NCI-H226 (cell line): Measurements from ENCODE around the gene ANKRD11.
"Not testable (repeated sequence)": the region's sequence is repeated elsewhere in the genome, so short reads cannot be mapped to it uniquely, and the experiment has no call there.

ENCODE experiments used
- DNase-seq: peaks from one replicate; pipeline ENCODE4 v3.0.0-alpha.2; 2015

The ANKRD11 gene

DNA sequence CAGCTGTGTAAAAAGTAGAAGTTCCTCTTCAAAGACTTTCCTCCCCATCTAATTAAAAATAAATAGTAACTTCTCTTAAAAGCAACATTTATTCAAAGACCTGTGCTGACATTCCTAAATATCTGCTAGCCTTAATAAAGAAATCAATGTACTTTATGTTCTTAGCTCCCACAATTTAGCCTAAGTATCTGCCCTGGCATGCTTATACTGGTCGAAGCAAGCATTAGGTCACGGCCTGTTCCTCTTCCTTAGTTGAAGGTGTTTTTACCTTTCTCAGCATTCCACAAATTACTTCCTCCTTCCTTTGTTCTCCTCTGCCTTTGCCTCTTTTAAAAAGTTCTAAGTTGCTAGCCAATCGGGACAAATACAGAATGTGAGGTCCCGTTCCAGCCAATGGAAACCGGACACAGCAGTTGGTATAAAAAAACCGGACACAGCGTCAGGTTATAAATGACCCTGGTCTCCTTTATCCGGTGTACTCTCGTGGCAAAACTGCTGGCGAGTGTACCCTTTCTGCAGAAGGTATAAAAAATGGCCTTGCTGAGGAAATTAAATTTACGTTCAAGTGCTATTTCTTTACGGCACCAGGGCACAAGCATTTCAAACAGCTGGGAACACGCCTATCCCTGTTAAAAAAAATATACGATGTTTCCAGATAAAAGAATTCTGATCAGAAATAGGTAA, 127.7 kb downstream of the ANKRD11 start:
- DNase-seq = not testable (repeated sequence)

GRCh38 chr16:89361751-89362539, 128.4 kb downstream of the ANKRD11 start:
- no peak for DNase-seq

DNA sequence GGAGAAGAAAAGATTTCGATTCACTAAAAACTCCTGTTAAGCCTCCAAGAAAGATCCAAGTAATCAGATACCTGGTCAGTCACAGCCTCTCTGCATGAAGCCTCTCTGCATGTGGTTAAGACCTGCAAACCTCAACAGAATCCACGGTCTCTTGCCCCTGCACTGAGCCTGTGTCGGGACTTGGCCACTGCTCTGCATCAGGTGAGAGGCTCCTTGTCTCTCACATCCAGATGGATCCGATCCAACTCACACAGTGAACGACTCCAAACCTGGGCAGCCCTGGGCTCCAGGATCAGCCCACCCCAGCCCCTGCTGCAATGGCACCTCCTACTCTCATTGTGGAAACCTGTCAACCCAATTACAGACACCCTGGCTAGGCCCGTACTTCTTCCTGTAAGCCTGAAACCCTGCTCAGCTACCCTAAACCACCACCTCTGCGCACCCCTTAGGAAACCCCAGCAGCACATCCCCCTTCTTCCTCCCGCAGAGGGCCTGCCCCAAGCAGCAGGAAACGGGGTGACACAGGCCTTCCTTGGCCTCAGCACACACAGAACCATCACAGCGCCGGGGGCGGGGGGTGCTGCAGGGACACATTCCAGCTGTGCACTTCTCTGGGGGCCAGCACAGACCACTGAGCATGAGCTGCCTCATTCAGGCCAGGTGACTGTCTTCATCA, 129.5 kb downstream of the ANKRD11 start:
- DNase-seq = no peak

- DNase-seq = no peak
These were observed 130.9 kb downstream of the ANKRD11 start for GRCh38 chr16:89359264-89360147.

GRCh38 chr16:89358030-89359005, 132.0 kb downstream of the ANKRD11 start:
- no peak for DNase-seq

GRCh38 chr16:89357055-89357816, 133.1 kb downstream of the ANKRD11 start:
- no peak for DNase-seq

DNA sequence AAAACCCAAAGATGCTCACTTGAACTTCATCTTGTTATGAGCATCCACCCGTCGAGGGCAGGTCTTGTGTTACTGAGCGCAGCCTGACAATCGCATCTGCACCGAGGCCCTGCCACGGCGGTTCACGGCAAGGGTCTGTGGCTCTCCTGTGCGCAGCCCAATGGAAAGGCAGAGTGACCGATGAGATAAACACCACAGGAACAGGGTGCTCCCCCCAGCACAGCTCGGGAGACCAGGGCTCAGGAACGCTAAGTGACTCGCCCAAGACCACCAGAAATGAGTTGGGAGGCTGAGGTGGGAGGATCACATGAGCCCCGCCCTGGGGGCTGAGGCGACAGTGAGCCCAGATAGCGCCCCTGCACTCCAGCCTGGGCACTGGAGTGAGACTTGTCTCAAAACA, 134.7 kb downstream of the ANKRD11 start:
- no peak for DNase-seq

DNA sequence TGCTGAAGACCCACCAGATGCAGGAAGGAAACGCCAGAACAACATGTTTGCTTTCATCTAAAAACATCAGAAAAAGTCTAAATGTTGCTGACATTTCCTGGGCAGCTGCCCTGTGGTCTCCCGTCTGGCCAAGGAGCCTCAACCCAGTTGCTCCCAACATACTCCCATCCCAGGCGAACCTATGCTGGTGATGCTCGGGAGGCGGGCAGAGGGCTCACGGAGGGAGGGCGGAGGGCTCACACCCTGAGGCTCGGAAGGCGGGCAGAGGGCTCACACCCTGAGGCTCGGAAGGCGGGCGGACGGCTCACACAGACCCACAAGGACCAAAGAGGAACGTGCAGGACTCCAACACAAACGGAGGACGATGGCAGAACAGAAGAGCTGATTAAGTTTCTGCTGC, 135.4 kb downstream of the ANKRD11 start:
- DNase-seq = no peak

- DNase-seq = no peak
These were observed 136.0 kb downstream of the ANKRD11 start for GRCh38 chr16:89354325-89354724.

DNA sequence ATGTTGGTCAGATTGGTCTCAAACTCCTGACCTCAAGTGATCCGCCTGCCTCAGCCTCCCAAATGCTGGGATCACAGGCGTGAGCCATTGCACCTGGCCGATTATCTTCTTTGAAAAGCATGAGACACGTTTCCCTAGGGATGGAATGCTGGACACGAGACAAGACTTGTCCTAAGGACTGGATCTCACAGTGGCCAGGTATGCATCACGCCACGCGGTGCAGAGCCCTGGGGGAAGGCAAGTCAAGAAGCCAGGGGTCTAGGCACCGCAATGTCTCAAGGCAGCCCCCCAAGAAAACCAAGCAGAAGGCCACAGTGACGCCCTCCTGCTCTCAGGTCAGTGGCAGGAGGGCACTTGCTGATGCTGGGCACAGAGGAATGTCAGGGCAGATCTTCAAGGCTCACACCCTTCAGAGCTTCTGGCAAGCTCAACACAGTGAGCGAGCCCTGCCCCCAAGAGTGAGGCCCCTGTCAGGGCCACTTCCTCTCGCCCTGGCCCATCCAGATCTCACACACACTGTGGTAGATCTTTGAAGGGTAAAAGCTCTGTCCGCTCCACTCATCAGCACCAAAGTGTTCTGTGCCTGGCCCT, 138.2 kb downstream of the ANKRD11 start:
- DNase-seq = no peak

- DNase-seq = no peak
These were observed 138.7 kb downstream of the ANKRD11 start for GRCh38 chr16:89351645-89352044.

DNA sequence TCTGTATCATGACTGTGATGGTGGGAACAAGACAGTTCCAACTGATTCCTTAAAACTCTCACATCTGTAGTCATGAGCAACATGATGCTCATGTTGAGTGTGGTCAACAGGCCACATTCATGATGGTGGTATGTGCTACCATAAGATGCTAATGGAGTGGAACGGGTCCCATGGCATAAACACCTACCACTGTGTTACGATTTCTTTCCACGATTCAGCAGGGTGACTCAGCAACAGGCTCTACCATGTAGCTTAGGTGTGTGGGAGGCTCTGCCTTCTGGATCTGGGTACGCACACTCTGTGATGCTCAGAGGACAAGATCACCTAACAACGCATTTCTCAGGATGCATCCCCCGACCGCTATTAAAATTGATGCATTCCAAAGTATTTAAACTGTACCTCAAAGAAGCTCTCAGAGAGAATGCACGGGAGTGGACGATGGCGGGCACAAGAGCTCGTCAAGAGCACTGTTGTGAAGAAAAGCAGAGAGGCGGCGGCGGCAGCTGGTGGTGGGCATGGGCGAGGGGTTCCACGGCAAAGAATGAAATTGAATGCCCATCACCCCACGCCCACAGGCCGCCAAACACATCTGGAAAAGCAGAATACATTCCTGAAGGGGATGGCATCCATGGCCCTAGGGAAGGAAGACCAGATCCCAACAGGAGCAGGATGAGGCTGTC, 139.5 kb downstream of the ANKRD11 start:
- DNase-seq = no peak

DNA sequence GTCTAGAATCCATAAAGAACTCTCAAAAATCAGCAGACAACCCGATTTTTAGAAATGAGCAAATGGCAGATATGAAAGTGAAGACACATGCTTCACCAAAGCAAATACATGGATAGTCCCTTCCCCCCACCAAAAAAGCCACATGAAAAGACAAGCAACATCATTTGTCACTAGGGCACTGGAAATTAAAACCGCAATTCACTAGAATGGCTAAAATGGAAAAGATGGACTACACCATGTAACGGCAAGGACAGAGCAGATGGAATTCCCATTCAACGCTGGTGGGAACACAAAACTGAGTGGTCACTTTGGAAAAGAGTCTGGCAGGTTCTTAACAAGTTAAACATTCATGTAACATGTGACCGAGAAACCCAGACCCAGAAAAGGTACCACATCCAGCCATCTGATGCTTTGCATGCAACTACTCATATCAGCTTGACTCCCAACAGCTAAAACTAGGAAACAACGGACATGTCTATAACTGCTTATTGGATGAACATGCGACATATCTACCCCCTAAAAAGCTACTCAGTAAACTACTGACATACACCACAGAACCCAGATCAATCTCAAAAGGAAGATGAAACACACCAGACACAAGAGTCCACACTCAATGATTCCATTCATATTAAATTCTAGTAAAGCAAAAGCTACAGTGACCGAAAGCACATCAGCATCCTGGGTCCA, 140.3 kb downstream of the ANKRD11 start:
- DNase-seq = no peak

GRCh38 chr16:89347807-89348206, 142.6 kb downstream of the ANKRD11 start:
- no peak for DNase-seq

- no peak for DNase-seq
These were observed 143.5 kb downstream of the ANKRD11 start for GRCh38 chr16:89346869-89347268.

GRCh38 chr16:89345642-89346150, 144.7 kb downstream of the ANKRD11 start:
- DNase-seq = no peak

GRCh38 chr16:89344846-89345611, 145.3 kb downstream of the ANKRD11 start:
- DNase-seq = no peak

GRCh38 chr16:89344458-89344834, 145.9 kb downstream of the ANKRD11 start:
- no peak for DNase-seq
